GM23248 (cell line): ENCODE measurements around the gene ADRB1. TPM values are rescaled to one million over a fixed set of nuclear protein-coding genes. Genes with fewer than 3 reads are reported as not detected.

Experiments
- DNase-seq: peaks from one replicate; pipeline ENCODE4 v3.0.0-alpha.2; 2015
- H2AFZ ChIP-seq: fragments of 200-600 bp; sonication (generic); 2 replicates; pipeline ENCODE4 v1.6.1; 2016; ENCODE audit warnings: antibody characterized with exemption
- H3F3A ChIP-seq: fragments of 200-600 bp; sonication (generic); 2 replicates; pipeline ENCODE4 v1.6.1; 2016; ENCODE audit warnings: mild to moderate bottlenecking, antibody characterized with exemption, mixed run types; ENCODE audit not compliant: insufficient read depth
- H3K27ac ChIP-seq: fragments of 200-600 bp; sonication (generic); 2 replicates; pipeline ENCODE4 v1.5.1; 2016; ENCODE audit warnings: mild to moderate bottlenecking
- H3K27me3 ChIP-seq: fragments of 200-600 bp; sonication (generic); replicated peaks from 2 replicates; pipeline ENCODE4 v1.6.1; 2016; ENCODE audit warnings: mild to moderate bottlenecking; ENCODE audit not compliant: insufficient read depth
- H3K36me3 ChIP-seq: fragments of 200-600 bp; sonication (generic); 2 replicates; pipeline ENCODE4 v1.6.1; 2016; ENCODE audit warnings: low read depth, mild to moderate bottlenecking
- H3K4me1 ChIP-seq: fragments of 200-600 bp; sonication (generic); 2 replicates; pipeline ENCODE4 v1.6.1; 2016; ENCODE audit warnings: mild to moderate bottlenecking; ENCODE audit not compliant: insufficient read depth
- H3K4me2 ChIP-seq: fragments of 200-600 bp; sonication (generic); one replicate; pipeline ENCODE4 v1.6.1; 2016; ENCODE audit warnings: mild to moderate bottlenecking; ENCODE audit not compliant: unreplicated experiment
- H3K4me3 ChIP-seq: fragments of 200-600 bp; sonication (generic); 2 replicates; pipeline ENCODE4 v1.5.1; 2016; ENCODE audit warnings: mild to moderate bottlenecking
- H3K79me2 ChIP-seq: fragments of 200-600 bp; sonication (generic); 2 replicates; pipeline ENCODE4 v1.6.1; 2016; ENCODE audit warnings: mild to moderate bottlenecking; ENCODE audit not compliant: insufficient read depth
- H3K9ac ChIP-seq: fragments of 200-600 bp; sonication (generic); 2 replicates; pipeline ENCODE4 v1.6.1; 2016; ENCODE audit warnings: mild to moderate bottlenecking
- H3K9me2 ChIP-seq: fragments of 200-600 bp; sonication (generic); 2 replicates; pipeline ENCODE4 v1.6.1; 2016; ENCODE audit warnings: mixed run types, mild to moderate bottlenecking, moderate library complexity; ENCODE audit not compliant: insufficient read depth
- H3K9me3 ChIP-seq: fragments of 200-600 bp; sonication (generic); one replicate; pipeline ENCODE4 v1.6.1; 2017; ENCODE audit warnings: low read depth
- H4K20me1 ChIP-seq: fragments of 200-600 bp; sonication (generic); 2 replicates; pipeline ENCODE4 v1.6.0; 2016; ENCODE audit not compliant: insufficient read depth
- EZH2 ChIP-seq: fragments of 200-600 bp; sonication (generic); IDR thresholded peaks from 2 replicates; pipeline ENCODE4 v1.6.1; 2018; ENCODE audit warnings: antibody characterized with exemption, mild to moderate bottlenecking; ENCODE audit not compliant: insufficient read depth, poor library complexity, severe bottlenecking
- EZH2phosphoT487 ChIP-seq: fragments of 200-600 bp; sonication (generic); IDR thresholded peaks from 2 replicates; pipeline ENCODE4 v1.6.1; 2018; ENCODE audit warnings: antibody characterized with exemption, moderate library complexity, mild to moderate bottlenecking, low read depth; ENCODE audit not compliant: insufficient read depth
- WGBS, 2 experiments: methylation state at CpG; one replicate each; pipeline ENCODE4 v1.1.6; 2015 to 2017; ENCODE audit warnings: low lambda C conversion rate in 2 of 2, low coverage in 1 of 2; ENCODE audit errors: missing lambda C conversion rate in 2 of 2; 5-methylcytosine and 5-hydroxymethylcytosine counted together
- in situ Hi-C: fragments of 300-500 bp; cut with MboI; formaldehyde crosslinking; loops from 2 replicates; pipeline ENCODE4 v1.15.0; 2020
- polyA plus RNA-seq: library from polyadenylated mRNA; unstranded; fragments of >200 nt; fragmentation: Nextera tagmentation; extraction: Ambion mirVana; gene quantifications from 2 replicates; pipeline ENCODE4 v1.2.1, GENCODE V29; 2016
- total RNA-seq: library from RNA; depleted of rRNA; stranded (reverse); fragments of >200 nt; shearing (Covaris generic); gene quantifications from 2 replicates; pipeline ENCODE4 v1.2.3, GENCODE V29; 2014

The ADRB1 gene
- total and polyA plus RNA-seq, 2 experiments from 2014 or later = not detected

GRCh38 chr10:114024876-114025610 lies 18.6 kb upstream of the ADRB1 start:
- Histone ChIP-seq H3K27ac (no peak overlapping the region), H3K4me2 (no peak overlapping the region), H3K9me2 (no peaks in the 10 kb centered on the region), H3K27me3 (peaks cover 12% of the 10 kb centered on the region), H2AFZ (peak overlapping the region; percentile 41; the same call in 1 of the 2 replicates), H3K4me3 (no peak overlapping the region), H3K9me3 (no peaks in the 10 kb centered on the region), H3K9ac (no peak overlapping the region), H3K4me1 (peaks cover 26% of the 10 kb centered on the region), H4K20me1 (no peaks in the 10 kb centered on the region), H3K36me3 (no peaks in the 10 kb centered on the region), H3K79me2 (no peaks in the 10 kb centered on the region), H3F3A (peaks cover 15% of the 10 kb centered on the region; the same call in 1 of the 2 replicates)
- in situ Hi-C loops = no loop called here
- DNase-seq = peak; percentile 29
- no peak for TF ChIP-seq EZH2phosphoT487
- TF ChIP-seq EZH2 = no peak
- 59 to 61% methylated on average over 12 of the region's 12 CpGs for WGBS, 2 experiments

GRCh38 chr10:114025611-114026130 lies 18.0 kb upstream of the ADRB1 start:
- WGBS, 2 experiments = 82% methylated on average over 12 of the region's 12 CpGs
- H3K4me1 ChIP-seq = peaks cover 26% of the 10 kb centered on the region
- DNase-seq = no peak
- H3K4me2 ChIP-seq = peak overlapping the region; percentile 58
- peaks cover 12% of the 10 kb centered on the region for H3K27me3 ChIP-seq
- no peak overlapping the region for H3K27ac ChIP-seq
- no peaks in the 10 kb centered on the region for H4K20me1 ChIP-seq
- no peaks in the 10 kb centered on the region for H3K79me2 ChIP-seq
- H3K9me2 ChIP-seq = no peaks in the 10 kb centered on the region
- no peak overlapping the region for H3K4me3 ChIP-seq
- H3K36me3 ChIP-seq = no peaks in the 10 kb centered on the region
- H3K9me3 ChIP-seq = no peaks in the 10 kb centered on the region
- no peak overlapping the region for H3K9ac ChIP-seq
- H2AFZ ChIP-seq = peak overlapping the region; percentile 41; the same call in 1 of the 2 replicates
- H3F3A ChIP-seq = peaks cover 15% of the 10 kb centered on the region; the same call in 1 of the 2 replicates
- TF ChIP-seq EZH2 (no peak), EZH2phosphoT487 (no peak)
- in situ Hi-C loops = no loop called here

DNA sequence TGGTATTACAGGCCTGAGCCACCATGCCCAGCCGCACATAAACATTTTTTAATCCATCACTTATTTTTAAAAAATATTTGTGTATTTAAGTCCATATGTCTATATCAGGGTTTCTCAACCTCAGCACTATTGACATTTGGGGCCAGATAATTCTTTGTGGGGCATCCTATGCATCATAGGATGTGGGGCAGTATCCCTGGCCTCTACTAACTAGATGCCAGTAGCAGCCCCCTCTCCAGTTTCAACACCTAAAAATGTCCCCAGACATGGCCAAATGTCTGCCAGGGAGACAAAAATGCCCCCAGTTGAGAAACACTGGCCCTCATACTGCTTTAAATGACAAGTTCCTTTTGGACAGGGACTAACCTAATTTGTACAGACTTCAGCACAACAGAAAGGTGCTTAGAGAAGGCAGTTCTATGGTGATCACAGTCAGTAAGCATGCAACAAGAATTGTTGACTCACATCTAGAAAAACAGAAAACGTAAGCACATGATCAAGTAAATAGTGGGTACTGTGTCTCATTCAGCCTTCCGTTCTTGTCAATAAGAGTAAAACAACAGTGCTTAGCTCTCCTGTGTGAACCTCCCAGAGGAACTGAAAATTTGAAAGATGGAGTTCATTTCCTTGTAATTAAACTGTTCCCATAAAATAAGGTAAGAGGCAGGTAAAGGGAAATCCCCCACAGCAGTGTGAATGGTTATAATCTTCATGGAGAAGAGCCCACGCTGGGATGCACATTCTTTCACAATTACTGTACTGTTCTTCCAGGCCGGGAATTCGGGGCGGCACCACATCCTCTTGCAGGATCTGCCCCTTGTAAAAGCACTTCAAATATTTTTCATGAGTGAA lies 17.3 kb upstream of the ADRB1 start:
- H2AFZ ChIP-seq = peak overlapping the region; percentile 48; the same call in 1 of the 2 replicates
- H3K9ac ChIP-seq = no peak overlapping the region
- H3K9me3 ChIP-seq = no peaks in the 10 kb centered on the region
- H4K20me1 ChIP-seq = no peaks in the 10 kb centered on the region
- H3K27me3 ChIP-seq = peaks cover 8% of the 10 kb centered on the region
- H3K4me3 ChIP-seq = peak overlapping the region; percentile 17
- H3K79me2 ChIP-seq = no peaks in the 10 kb centered on the region
- H3K36me3 ChIP-seq = no peaks in the 10 kb centered on the region
- H3K9me2 ChIP-seq = no peaks in the 10 kb centered on the region
- DNase-seq = peak; percentile 73
- WGBS, 2 experiments = 21 to 25% methylated on average over 7 of the region's 7 CpGs
- peaks cover 26% of the 10 kb centered on the region for H3K4me1 ChIP-seq
- H3K4me2 ChIP-seq = peak overlapping the region; percentile 58
- TF ChIP-seq EZH2phosphoT487 (no peak), EZH2 (no peak)
- peak overlapping the region; percentile 35 for H3K27ac ChIP-seq
- H3F3A ChIP-seq = peaks cover 15% of the 10 kb centered on the region; the same call in 1 of the 2 replicates
- in situ Hi-C loops = no loop called here

GRCh38 chr10:114027041-114027394 lies 16.6 kb upstream of the ADRB1 start:
- no peaks in the 10 kb centered on the region for H3K9me2 ChIP-seq
- DNase-seq = no peak
- H2AFZ ChIP-seq = peak overlapping the region; percentile 48; the same call in 1 of the 2 replicates
- H3K9me3 ChIP-seq = no peaks in the 10 kb centered on the region
- H3K27me3 ChIP-seq = peaks cover 2% of the 10 kb centered on the region
- H3K4me2 ChIP-seq = peak overlapping the region; percentile 58
- H3K79me2 ChIP-seq = no peaks in the 10 kb centered on the region
- H3K27ac ChIP-seq = no peak overlapping the region
- H3K4me1 ChIP-seq = peaks cover 26% of the 10 kb centered on the region
- TF ChIP-seq EZH2 (no peak), EZH2phosphoT487 (no peak)
- in situ Hi-C loops = no loop called here
- peaks cover 15% of the 10 kb centered on the region; the same call in 1 of the 2 replicates for H3F3A ChIP-seq
- WGBS, 2 experiments = 54 to 60% methylated on average over 2 of the region's 2 CpGs
- no peaks in the 10 kb centered on the region for H3K36me3 ChIP-seq
- H3K4me3 ChIP-seq = peak overlapping the region; percentile 17; the same call in 1 of the 2 replicates
- H4K20me1 ChIP-seq = no peaks in the 10 kb centered on the region
- no peak overlapping the region for H3K9ac ChIP-seq
